Mesothelial cell of epicardium (in vitro differentiated cells): Measurements from ENCODE around the gene LRFN3. TPM values are rescaled to one million over a fixed set of nuclear protein-coding genes. Genes with fewer than 3 reads are reported as not detected.

ENCODE experiments used
- DNase-seq, 2 experiments: peaks; one replicate each; pipeline ENCODE4 v3.0.0; 2021; ENCODE audit warnings: low spot score in 2 of 2; ENCODE audit not compliant: unreplicated experiment in 2 of 2
- H3K27ac Mint-ChIP-seq: 2 replicates; pipeline ENCODE4 v1.8.0; 2021; ENCODE audit warnings: mixed read lengths
- H3K27me3 Mint-ChIP-seq: 2 replicates; pipeline ENCODE4 v1.8.0; 2021; ENCODE audit warnings: low read depth, mixed read lengths
- H3K36me3 Mint-ChIP-seq: 2 replicates; pipeline ENCODE4 v1.8.0; 2021; ENCODE audit warnings: mixed read lengths
- H3K4me1 Mint-ChIP-seq: 2 replicates; pipeline ENCODE4 v1.8.0; 2021; ENCODE audit warnings: mixed read lengths
- H3K4me3 Mint-ChIP-seq: 2 replicates; pipeline ENCODE4 v1.8.0; 2021; ENCODE audit warnings: mild to moderate bottlenecking, moderate library complexity, mixed read lengths
- H3K9me3 Mint-ChIP-seq: 2 replicates; pipeline ENCODE4 v1.8.0; 2021; ENCODE audit warnings: mixed read lengths
- CTCF ChIP-seq: fragments of 200-600 bp; sonication (generic); IDR thresholded peaks from one replicate; pipeline ENCODE4 v1.5.0; 2021; ENCODE audit warnings: antibody characterized with exemption; ENCODE audit not compliant: unreplicated experiment
- total RNA-seq: library from RNA; stranded (reverse); gene quantifications from 3 replicates; pipeline ENCODE4 v1.2.1, GENCODE V29; 2021

LRFN3 gene
- total RNA-seq, 1 donor from 2014 or later, result 25.7 TPM

GRCh38 chr19:35939307-35940077 is 3.3 kb downstream of the LRFN3 start:
- H3K4me1 Mint-ChIP-seq, result peaks cover 28% of the 10 kb centered on the region
- no peaks in the 10 kb centered on the region for H3K9me3 Mint-ChIP-seq
- no peak for TF ChIP-seq CTCF
- H3K27ac Mint-ChIP-seq, result no peak overlapping the region
- peaks cover 22% of the 10 kb centered on the region for H3K36me3 Mint-ChIP-seq
- H3K27me3 Mint-ChIP-seq, result no peaks in the 10 kb centered on the region
- DNase-seq, result no peak
- H3K4me3 Mint-ChIP-seq, result no peak overlapping the region

- Mint-ChIP-seq H3K4me1 (peaks cover 27% of the 10 kb centered on the region), H3K27ac (no peak overlapping the region), H3K27me3 (no peaks in the 10 kb centered on the region), H3K9me3 (no peaks in the 10 kb centered on the region), H3K4me3 (no peak overlapping the region), H3K36me3 (peaks cover 22% of the 10 kb centered on the region)
- DNase-seq, result no peak
- TF ChIP-seq CTCF, result no peak
Measured at GRCh38 chr19:35940078-35940775, 4.1 kb downstream of the LRFN3 start.

- no peak for TF ChIP-seq CTCF
- H3K4me3 Mint-ChIP-seq, result no peak overlapping the region
- DNase-seq, result no peak
- H3K27ac Mint-ChIP-seq, result no peak overlapping the region
- no peaks in the 10 kb centered on the region for H3K27me3 Mint-ChIP-seq
- H3K36me3 Mint-ChIP-seq, result peaks cover 22% of the 10 kb centered on the region
- peaks cover 22% of the 10 kb centered on the region for H3K4me1 Mint-ChIP-seq
- H3K9me3 Mint-ChIP-seq, result no peaks in the 10 kb centered on the region
Measured at GRCh38 chr19:35940839-35941238, 4.7 kb downstream of the LRFN3 start.

- Mint-ChIP-seq H3K27me3 (no peaks in the 10 kb centered on the region), H3K4me3 (no peak overlapping the region), H3K27ac (no peak overlapping the region), H3K36me3 (peaks cover 22% of the 10 kb centered on the region), H3K9me3 (no peaks in the 10 kb centered on the region), H3K4me1 (peaks cover 16% of the 10 kb centered on the region)
- no peak for DNase-seq
- no peak for TF ChIP-seq CTCF
Measured at GRCh38 chr19:35942235-35942634, 6.1 kb downstream of the LRFN3 start.

GRCh38 chr19:35943321-35944301 is 7.4 kb downstream of the LRFN3 start:
- TF ChIP-seq CTCF, result no peak
- Mint-ChIP-seq H3K4me1 (peaks cover 3% of the 10 kb centered on the region), H3K4me3 (no peak overlapping the region), H3K27ac (no peak overlapping the region), H3K9me3 (no peaks in the 10 kb centered on the region), H3K27me3 (no peaks in the 10 kb centered on the region), H3K36me3 (peaks cover 22% of the 10 kb centered on the region)
- no peak for DNase-seq
